K562 (cell line): ENCODE measurements around the gene LOXHD1. TPM values are rescaled to one million over a fixed set of nuclear protein-coding genes. Genes with fewer than 3 reads are reported as not detected.

Experiments used
- ATAC-seq: fragments of 200-7000 bp; cut with Tn5 transposase; 3 replicates; pipeline ENCODE4 v1.9.1; 2020; ENCODE audit warnings: moderate library complexity
- BruUV-seq: library from RNA; stranded (reverse); fragments of 400-500 nt; replicated peaks from 2 replicates; lab custom pipeline; 2021; lab: Mats Ljungman, UMichigan
- CTCF ChIA-PET: fragments of 300-600 bp; formaldehyde crosslinking; extraction: SDS; loops from one replicate; lab custom pipeline; 2021; ENCODE audit warnings: low intra/inter-chr PET ratio; lab: Yijun Ruan, JAX
- POLR2A ChIA-PET: fragments of 300-600, 350-650 bp; sonication (Branson Sonifier 250); formaldehyde crosslinking; extraction: SDS; loops from one replicate; lab custom pipeline; 2021; ENCODE audit warnings: antibody characterized with exemption, inconsistent platforms; lab: Yijun Ruan, JAX
- DNase-seq, 4 experiments: peaks; one replicate each; pipeline versions ENCODE4 v3.0.0 to v3.0.0-alpha.2; 2011 to 2018; ENCODE audit warnings: low spot score in 3 of 4, mixed read lengths in 3 of 4; ENCODE audit errors: extremely low read depth in 1 of 4
- FAIRE-seq: peaks from 2 replicates; lab custom pipeline; 2011; peaks lifted over from hg19 to GRCh38; lab: Jason Lieb, UNC
- H2AFZ ChIP-seq: 2 replicates; pipeline ENCODE4 v1.6.0; 2011; ENCODE audit warnings: low read depth, low read length, control low read depth, inconsistent platforms
- H3K27ac ChIP-seq: fragments of 200-600 bp; 3 replicates; pipeline ENCODE4 v1.8.0; 2011; ENCODE audit warnings: low read depth, mild to moderate bottlenecking, control low read depth, inconsistent platforms, low read length, moderate library complexity, mixed read lengths; ENCODE audit errors: extremely low read depth
- H3K27me3 ChIP-seq, 2 experiments: fragments of 300-600 bp in 1 of 2; 2 replicates in 1 of 2; 3 replicates in 1 of 2; pipeline versions ENCODE4 v1.6.0 to v1.8.0; 2011; ENCODE audit warnings: inconsistent platforms in 2 of 2, low read length in 2 of 2, mild to moderate bottlenecking in 1 of 2, mixed read lengths in 1 of 2, moderate library complexity in 1 of 2; ENCODE audit not compliant: control insufficient read depth in 2 of 2, insufficient read depth in 2 of 2
- H3K36me3 ChIP-seq: fragments of 300-600 bp; 3 replicates; pipeline ENCODE4 v1.8.0; 2011; ENCODE audit warnings: mild to moderate bottlenecking, low read length, inconsistent platforms; ENCODE audit not compliant: control insufficient read depth, insufficient read depth
- H3K4me1 ChIP-seq, 2 experiments: fragments of 200-600 bp in 1 of 2; replicated peaks in 1 of 2; 2 replicates in 1 of 2; 3 replicates in 1 of 2; pipeline versions ENCODE4 v1.5.1 to v1.8.0; 2011; ENCODE audit warnings: inconsistent platforms in 2 of 2, low read length in 2 of 2, mild to moderate bottlenecking in 1 of 2, mixed read lengths in 1 of 2, moderate library complexity in 1 of 2; ENCODE audit not compliant: control insufficient read depth in 2 of 2, insufficient read depth in 2 of 2
- H3K4me2 ChIP-seq: 2 replicates; pipeline ENCODE4 v1.6.1; 2011; ENCODE audit warnings: low read length, control low read depth, inconsistent platforms, mixed read lengths; ENCODE audit not compliant: insufficient read depth
- H3K4me3 ChIP-seq: fragments of 200-600 bp; sonication (generic), shearing (Covaris generic); 2 replicates; pipeline ENCODE4 v1.5.1; 2016; ENCODE audit warnings: control low read depth, inconsistent platforms
- H3K79me2 ChIP-seq: fragments of 200-600 bp; 3 replicates; pipeline ENCODE4 v1.8.0; 2011; ENCODE audit warnings: low read length, inconsistent platforms; ENCODE audit not compliant: control insufficient read depth, insufficient read depth
- H3K9ac ChIP-seq, 2 experiments: 2 replicates each; pipeline versions ENCODE4 v1.6.0 to v1.6.1; 2011; ENCODE audit warnings: low read depth in 2 of 2, low read length in 2 of 2, control low read depth in 1 of 2, inconsistent platforms in 1 of 2, mild to moderate bottlenecking in 1 of 2, mixed read lengths in 1 of 2; ENCODE audit not compliant: insufficient read depth in 1 of 2
- H3K9me1 ChIP-seq: one replicate; pipeline ENCODE4 v1.6.0; 2011; ENCODE audit warnings: inconsistent platforms, mild to moderate bottlenecking, low read length, moderate library complexity; ENCODE audit not compliant: control insufficient read depth, insufficient read depth
- H3K9me3 ChIP-seq: replicated peaks from 2 replicates; pipeline ENCODE4 v1.5.1; 2011; ENCODE audit warnings: low read depth, low read length, inconsistent platforms; ENCODE audit not compliant: control insufficient read depth, insufficient read depth
- H4K20me1 ChIP-seq: replicated peaks from 2 replicates; pipeline ENCODE4 v1.6.1; 2011; ENCODE audit warnings: low read length, inconsistent platforms, mixed read lengths; ENCODE audit not compliant: control insufficient read depth, insufficient read depth
- ELK1 ChIP-seq: sonication (generic); formaldehyde crosslinking; IDR thresholded peaks from 2 replicates; pipeline ENCODE4 v1.8.1; 2022; ENCODE audit warnings: missing genetic modification reagents
- ESRRB ChIP-seq: fragments of 250-450 bp; sonication (Bioruptor Pico); IDR thresholded peaks from 2 replicates; pipeline ENCODE4 v1.5.0; 2020; ENCODE audit warnings: mild to moderate bottlenecking, moderate library complexity, borderline replicate concordance
- FOXJ2 ChIP-seq: fragments of 200-800 bp; sonication (Bioruptor generic); IDR thresholded peaks from 2 replicates; pipeline ENCODE4 v1.6.1; 2016; ENCODE audit warnings: missing genetic modification characterization, missing compliant biosample characterization
- SAFB2 ChIP-seq: fragments of 200-400 bp; formaldehyde crosslinking; IDR thresholded peaks from 2 replicates; pipeline ENCODE4 v1.6.1; 2018; ENCODE audit warnings: borderline replicate concordance, low read length, low read depth, moderate library complexity; ENCODE audit not compliant: severe bottlenecking
- U2AF2 ChIP-seq: fragments of 200-400 bp; formaldehyde crosslinking; optimal IDR thresholded peaks from 2 replicates; pipeline ENCODE3; 2017; ENCODE audit warnings: low read depth, mild to moderate bottlenecking, low read length
- WGBS: fragments of 100-300 bp; shearing (Covaris generic); methylation state at CpG from one replicate; pipeline ENCODE4 v1.1.6; 2016; ENCODE audit warnings: low coverage, mixed read lengths; ENCODE audit not compliant: insufficient coverage; ENCODE audit errors: missing lambda C conversion rate; 5-methylcytosine and 5-hydroxymethylcytosine counted together
- in situ Hi-C: fragments of 300-500 bp; cut with MboI; formaldehyde crosslinking; loops from 4 replicates; pipeline ENCODE4 v1.15.0; 2018; ENCODE audit warnings: inconsistent platforms, mixed read lengths
- intact Hi-C: fragments of 100-400 bp; cut with micrococcal nuclease; formaldehyde crosslinking; loops from 2 replicates; pipeline ENCODE4 v1.14.2; 2022
- polyA plus RNA-seq, 8 experiments: library from polyadenylated mRNA; depleted of rRNA in 4 of 8; stranded (reverse) in 5 of 8; unstranded in 3 of 8; fragments of >200 nt; fragmentation: Nextera tagmentation in 2 of 8; fragmentation: Illumina TruSeq in 1 of 8; extraction: Ambion mirVana in 2 of 8; extraction: Trizol in 1 of 8; gene quantifications; 2 replicates each; pipeline versions ENCODE4 v1.2.1 to v1.2.3, GENCODE V29; 2011 to 2014; ENCODE audit warnings: inconsistent platforms in 1 of 8, missing spikeins in 1 of 8
- total RNA-seq, 7 experiments: library from RNA; depleted of rRNA in 6 of 7; stranded (reverse); fragments of >200 nt in 6 of 7; fragmentation: Illumina TruSeq in 2 of 7; extraction: Trizol in 2 of 7; gene quantifications; 2 replicates each; pipeline versions ENCODE4 v1.2.1 to v1.2.3, GENCODE V29; 2011 to 2021; ENCODE audit warnings: low replicate concordance in 1 of 7

LOXHD1 gene
- total and polyA plus RNA-seq, 9 of the 15 experiments (the other 6 are each of a cell fraction or from before 2014, with no cell fraction given): not detected

GRCh38 chr18:46678785-46679399 lies 21.9 kb upstream of the LOXHD1 start:
- Histone ChIP-seq H2AFZ (no peak overlapping the region), H3K36me3 (no peaks in the 10 kb centered on the region), H3K27me3 (peaks cover 2 to 28% of the 10 kb centered on the region in 2 experiments; a peak in 3 of 5 replicates), H3K9ac (no peak overlapping the region), H3K4me3 (no peak overlapping the region), H3K9me1 (no peaks in the 10 kb centered on the region), H3K9me3 (no peaks in the 10 kb centered on the region), H4K20me1 (no peaks in the 10 kb centered on the region), H3K27ac (no peak overlapping the region), H3K4me1 (peaks cover 0 to 8% of the 10 kb centered on the region in 2 experiments; a peak in 2 of 5 replicates), H3K79me2 (no peaks in the 10 kb centered on the region), H3K4me2 (no peak overlapping the region)
- in situ Hi-C loops (no loop called here), intact Hi-C loops (no loop called here)
- CTCF ChIA-PET: no interaction called here
- POLR2A ChIA-PET: no interaction called here
- WGBS: 1% methylated on average over 10 of the region's 10 CpGs
- DNase-seq: no peak
- no TSS peak for BruUV-seq
- no peak for ATAC-seq
- FAIRE-seq: no peak
- TF ChIP-seq FOXJ2 (tag): no peak
- TF ChIP-seq U2AF2: no peak
- no peak for TF ChIP-seq SAFB2
- no peak for TF ChIP-seq ESRRB (CRISPR knock-in tag)
- TF ChIP-seq ELK1 (CRISPR knock-in tag): no peak
